NT2/D1 (cell line): ENCODE measurements around the gene FBXL7.

ENCODE experiments used
- DNase-seq: peaks from one replicate; pipeline ENCODE4 v3.0.0-alpha.2; 2011; ENCODE audit warnings: low read depth, low spot score
- H3K27me3 ChIP-seq: 2 replicates; pipeline ENCODE4 v1.6.0; 2011; ENCODE audit warnings: mild to moderate bottlenecking; ENCODE audit not compliant: insufficient read length, insufficient read depth
- H3K36me3 ChIP-seq: 2 replicates; pipeline ENCODE4 v1.6.1; 2011; ENCODE audit warnings: mild to moderate bottlenecking, low read length, mixed read lengths; ENCODE audit not compliant: insufficient read depth, insufficient read length
- H3K4me1 ChIP-seq: 2 replicates; pipeline ENCODE4 v1.5.1; 2011; ENCODE audit not compliant: insufficient read depth, insufficient read length
- H3K4me3 ChIP-seq: 2 replicates; pipeline ENCODE4 v1.5.1; 2011; ENCODE audit warnings: low read depth; ENCODE audit not compliant: insufficient read length
- H3K9ac ChIP-seq: 2 replicates; pipeline ENCODE4 v1.6.0; 2011; ENCODE audit warnings: low read depth; ENCODE audit not compliant: insufficient read length
- H3K9me3 ChIP-seq: 2 replicates; pipeline ENCODE4 v1.5.1; 2011; ENCODE audit warnings: mild to moderate bottlenecking, low read length; ENCODE audit not compliant: insufficient read depth
- SUZ12 ChIP-seq: IDR thresholded peaks from 2 replicates; pipeline ENCODE4 v1.6.1; 2011; ENCODE audit not compliant: insufficient read length, insufficient read depth; ENCODE audit errors: extremely low read depth
- YY1 ChIP-seq: IDR thresholded peaks from 2 replicates; pipeline ENCODE4 v1.6.1; 2011; ENCODE audit not compliant: insufficient read length, insufficient read depth
- ZNF274 ChIP-seq: IDR thresholded peaks from 2 replicates; pipeline ENCODE4 v1.6.1; 2011; ENCODE audit warnings: mild to moderate bottlenecking, low read depth, low read length

The FBXL7 gene

DNA sequence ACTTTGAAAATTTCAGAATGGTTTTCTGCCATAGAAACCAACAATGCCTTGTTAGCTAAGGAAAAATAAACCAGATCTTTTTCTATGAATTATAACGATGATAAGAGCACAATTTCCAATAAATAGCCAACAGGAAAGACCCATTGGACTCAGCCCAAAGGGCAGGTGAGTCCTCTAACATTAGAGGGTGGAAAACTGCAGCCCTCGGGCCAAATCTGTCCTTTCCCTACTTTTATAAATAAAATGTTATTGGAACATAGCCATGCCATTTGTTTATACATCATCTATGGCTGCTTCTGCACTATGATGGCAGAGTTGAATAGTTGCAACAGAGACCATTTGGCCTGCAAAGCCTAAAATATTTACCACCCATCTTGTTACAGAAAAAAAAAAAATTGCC, 296.1 kb downstream of the FBXL7 start:
- no peaks in the 10 kb centered on the region for H3K27me3 ChIP-seq
- TF ChIP-seq ZNF274 = no peak
- no peak for DNase-seq
- no peak overlapping the region for H3K4me3 ChIP-seq
- no peaks in the 10 kb centered on the region for H3K4me1 ChIP-seq
- H3K9ac ChIP-seq = no peak overlapping the region
- peaks cover 3% of the 10 kb centered on the region; the same call in 1 of the 2 replicates for H3K9me3 ChIP-seq
- no peaks in the 10 kb centered on the region for H3K36me3 ChIP-seq

DNA sequence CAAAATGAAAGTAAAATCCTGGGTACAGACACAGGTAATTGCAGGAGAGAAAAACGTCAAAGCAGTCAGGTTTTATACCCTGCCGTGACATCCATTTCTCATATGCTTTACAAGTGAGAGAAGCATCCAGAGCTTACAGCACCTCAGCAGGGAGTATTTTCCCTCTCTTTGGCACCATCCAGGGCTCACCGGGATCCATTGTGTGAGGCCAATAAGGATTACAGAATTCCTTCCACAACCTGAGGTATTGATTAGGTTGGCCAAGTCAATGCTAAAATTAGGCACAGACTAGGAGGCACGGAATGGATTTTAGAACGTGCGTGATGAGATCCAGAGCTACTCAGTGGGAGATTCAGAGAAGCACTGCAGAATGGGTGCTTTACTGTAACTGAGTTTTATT, 296.6 kb downstream of the FBXL7 start:
- Histone ChIP-seq H3K4me3 (no peak overlapping the region), H3K4me1 (no peaks in the 10 kb centered on the region), H3K27me3 (no peaks in the 10 kb centered on the region), H3K36me3 (no peaks in the 10 kb centered on the region), H3K9me3 (peaks cover 3% of the 10 kb centered on the region; the same call in 1 of the 2 replicates), H3K9ac (no peak overlapping the region)
- DNase-seq = peak; percentile 25
- TF ChIP-seq SUZ12 (no peak), YY1 (no peak), ZNF274 (no peak)

DNA sequence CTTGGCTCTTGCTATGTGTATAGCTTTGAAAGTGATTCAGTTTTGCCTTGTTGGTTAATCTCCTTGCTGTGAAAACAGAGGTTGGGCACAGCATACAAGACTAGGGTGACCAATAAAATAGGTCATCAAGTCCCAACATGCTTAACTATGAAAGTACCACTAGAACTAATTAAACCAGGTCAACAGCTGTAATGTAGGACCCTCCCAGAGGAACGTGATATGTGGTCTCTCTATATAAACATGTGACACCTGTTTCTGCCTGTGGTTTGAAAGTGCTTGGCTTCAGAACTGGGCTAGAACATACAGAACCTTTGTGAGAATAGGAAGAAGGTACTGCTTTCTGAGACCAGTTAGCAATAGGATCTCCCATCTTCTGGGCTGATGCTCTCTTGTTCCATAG, 297.1 kb downstream of the FBXL7 start:
- Histone ChIP-seq H3K27me3 (no peaks in the 10 kb centered on the region), H3K9ac (no peak overlapping the region), H3K4me1 (no peaks in the 10 kb centered on the region), H3K4me3 (no peak overlapping the region), H3K36me3 (no peaks in the 10 kb centered on the region), H3K9me3 (peaks cover 3% of the 10 kb centered on the region; the same call in 1 of the 2 replicates)
- TF ChIP-seq ZNF274 (no peak), YY1 (no peak), SUZ12 (no peak)
- no peak for DNase-seq

GRCh38 chr5:15798006-15798405, 298.0 kb downstream of the FBXL7 start:
- DNase-seq = no peak
- H3K4me1 ChIP-seq = no peaks in the 10 kb centered on the region
- no peaks in the 10 kb centered on the region for H3K27me3 ChIP-seq
- peaks cover 3% of the 10 kb centered on the region; the same call in 1 of the 2 replicates for H3K9me3 ChIP-seq
- no peak overlapping the region for H3K4me3 ChIP-seq
- no peaks in the 10 kb centered on the region for H3K36me3 ChIP-seq
- no peak overlapping the region for H3K9ac ChIP-seq
- no peak for TF ChIP-seq ZNF274
- TF ChIP-seq SUZ12 = no peak
- no peak for TF ChIP-seq YY1

- no peaks in the 10 kb centered on the region for H3K36me3 ChIP-seq
- peaks cover 4% of the 10 kb centered on the region; the same call in 1 of the 2 replicates for H3K9me3 ChIP-seq
- no peaks in the 10 kb centered on the region for H3K4me1 ChIP-seq
- no peak overlapping the region for H3K9ac ChIP-seq
- H3K27me3 ChIP-seq = no peaks in the 10 kb centered on the region
- H3K4me3 ChIP-seq = no peak overlapping the region
- DNase-seq = no peak
- TF ChIP-seq SUZ12 = no peak
- TF ChIP-seq YY1 = no peak
- no peak for TF ChIP-seq ZNF274
These were observed 299.0 kb downstream of the FBXL7 start for GRCh38 chr5:15799014-15799413.

DNA sequence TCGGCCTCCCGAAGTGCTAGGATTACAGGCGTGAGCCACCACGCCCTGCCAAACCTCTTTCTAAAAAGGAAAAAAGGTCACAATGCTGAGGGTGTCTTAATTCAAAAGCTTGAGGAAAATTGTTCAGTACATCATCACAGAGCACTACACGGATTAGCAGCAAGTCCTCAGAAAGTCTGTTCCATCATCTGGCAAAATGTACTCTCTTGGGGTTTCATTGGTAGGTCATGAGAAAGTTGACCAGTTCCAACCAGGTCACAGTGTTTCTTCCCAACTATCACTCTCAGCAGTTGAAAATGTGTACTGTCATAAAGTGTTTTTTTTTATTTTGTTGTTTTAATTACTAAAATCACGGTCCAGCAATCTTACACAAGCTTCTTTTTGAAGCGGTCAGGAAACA, 299.6 kb downstream of the FBXL7 start:
- TF ChIP-seq SUZ12 (no peak), ZNF274 (no peak), YY1 (no peak)
- Histone ChIP-seq H3K27me3 (no peaks in the 10 kb centered on the region), H3K4me3 (no peak overlapping the region), H3K36me3 (no peaks in the 10 kb centered on the region), H3K4me1 (no peaks in the 10 kb centered on the region), H3K9ac (no peak overlapping the region), H3K9me3 (peaks cover 10% of the 10 kb centered on the region; the same call in 1 of the 2 replicates)
- no peak for DNase-seq

- Histone ChIP-seq H3K9ac (no peak overlapping the region), H3K4me1 (no peaks in the 10 kb centered on the region), H3K36me3 (no peaks in the 10 kb centered on the region), H3K4me3 (no peak overlapping the region), H3K27me3 (no peaks in the 10 kb centered on the region), H3K9me3 (peaks cover 12% of the 10 kb centered on the region; the same call in 1 of the 2 replicates)
- TF ChIP-seq YY1 = no peak
- no peak for TF ChIP-seq SUZ12
- TF ChIP-seq ZNF274 = no peak
- no peak for DNase-seq
These were observed 303.3 kb downstream of the FBXL7 start for GRCh38 chr5:15803280-15803679.
